Spinal cord (tissue), 10 donors: ENCODE results near the gene GPR158. TPM values are rescaled to one million over a fixed set of nuclear protein-coding genes. Genes with fewer than 3 reads are reported as not detected.
"Not testable (repeated sequence)": the region's sequence is repeated elsewhere in the genome, so short reads cannot be mapped to it uniquely, and the experiment has no call there.

ENCODE experiments used
- DNase-seq, 6 donors: peaks; one replicate each; pipeline versions ENCODE4 v3.0.0 to v3.0.0-alpha.2; 2013 to 2015; ENCODE audit warnings: low spot score in 6 of 6, low read depth in 4 of 6
- H3K27ac ChIP-seq: one replicate; pipeline ENCODE4 v1.5.1; 2013; ENCODE audit warnings: low read depth, low read length, control low read depth
- H3K27me3 ChIP-seq: one replicate; pipeline ENCODE4 v1.6.1; 2013; ENCODE audit warnings: low read length; ENCODE audit not compliant: control insufficient read depth, insufficient read depth
- H3K36me3 ChIP-seq: one replicate; pipeline ENCODE4 v1.6.1; 2013; ENCODE audit warnings: low read length; ENCODE audit not compliant: control insufficient read depth, insufficient read depth
- H3K4me1 ChIP-seq: one replicate; pipeline ENCODE4 v1.6.1; 2013; ENCODE audit warnings: low read length; ENCODE audit not compliant: control insufficient read depth, insufficient read depth
- H3K4me3 ChIP-seq: one replicate; pipeline ENCODE4 v1.5.1; 2013; ENCODE audit warnings: low read depth, low read length, control low read depth
- H3K9me3 ChIP-seq: one replicate; pipeline ENCODE4 v1.6.1; 2013; ENCODE audit warnings: low read length; ENCODE audit not compliant: control insufficient read depth, insufficient read depth
- WGBS: methylation state at CpG from one replicate; pipeline ENCODE4 v1.1.5; 2013; ENCODE audit warnings: missing lambda C conversion rate; ENCODE audit not compliant: insufficient coverage; 5-methylcytosine and 5-hydroxymethylcytosine counted together
- polyA plus RNA-seq, 2 donors: library from polyadenylated mRNA; unstranded; fragments of 120-200 nt; gene quantifications; one replicate each; pipeline ENCODE4 v1.2.1, GENCODE V29; 2013; ENCODE audit not compliant: insufficient read length in 2 of 2
- total RNA-seq, 2 donors: library from RNA; depleted of rRNA in 1 of 2; stranded (reverse); fragments of 120-200 nt in 1 of 2; fragments of >200 nt in 1 of 2; gene quantifications; one replicate each; pipeline versions ENCODE4 v1.2.3 to v1.2.4, GENCODE V29; 2013 to 2014
- donor health status: healthy.

GPR158 gene
- total and polyA plus RNA-seq, 4 donors: 3.5 to 24.6 (median 9.3) TPM

- Histone ChIP-seq H3K27ac (no peak overlapping the region), H3K36me3 (no peaks in the 10 kb centered on the region), H3K27me3 (no peaks in the 10 kb centered on the region), H3K9me3 (peaks cover 3% of the 10 kb centered on the region), H3K4me3 (no peak overlapping the region), H3K4me1 (no peaks in the 10 kb centered on the region)
- peak in 1 of 6 donors; percentile 25 for DNase-seq
- 21% methylated on average over 4 of the region's 7 CpGs for WGBS
Measured at GRCh38 chr10:25382029-25382810, 207.4 kb downstream of the GPR158 start.

- not testable (repeated sequence) for H3K27me3 ChIP-seq, H3K27ac ChIP-seq, DNase-seq, H3K36me3 ChIP-seq, H3K4me3 ChIP-seq, H3K4me1 ChIP-seq, H3K9me3 ChIP-seq
- WGBS: no CpG with 5 or more reads among the region's 8 CpGs
Measured at GRCh38 chr10:25382901-25383300, 208.1 kb downstream of the GPR158 start.

- Histone ChIP-seq H3K27me3 (no peaks in the 10 kb centered on the region), H3K4me1 (no peaks in the 10 kb centered on the region), H3K9me3 (peaks cover 5% of the 10 kb centered on the region), H3K4me3 (no peak overlapping the region), H3K36me3 (no peaks in the 10 kb centered on the region), H3K27ac (no peak overlapping the region)
- peak in 1 of 6 donors; percentile 6 for DNase-seq
Measured at GRCh38 chr10:25383686-25384085, 208.9 kb downstream of the GPR158 start.

GRCh38 chr10:25384618-25385017, 209.8 kb downstream of the GPR158 start:
- DNase-seq: no peak
- Histone ChIP-seq H3K27me3 (no peaks in the 10 kb centered on the region), H3K27ac (no peak overlapping the region), H3K36me3 (no peaks in the 10 kb centered on the region), H3K4me3 (no peak overlapping the region), H3K4me1 (no peaks in the 10 kb centered on the region), H3K9me3 (peaks cover 6% of the 10 kb centered on the region)
- WGBS: no CpG with 5 or more reads among the region's 3 CpGs

- WGBS: 89% methylated on average over 6 of the region's 7 CpGs
- no peaks in the 10 kb centered on the region for H3K4me1 ChIP-seq
- DNase-seq: no peak
- no peaks in the 10 kb centered on the region for H3K27me3 ChIP-seq
- no peak overlapping the region for H3K27ac ChIP-seq
- peaks cover 13% of the 10 kb centered on the region for H3K9me3 ChIP-seq
- no peak overlapping the region for H3K4me3 ChIP-seq
- no peaks in the 10 kb centered on the region for H3K36me3 ChIP-seq
Measured at GRCh38 chr10:25388188-25388861, 213.5 kb downstream of the GPR158 start.

GRCh38 chr10:25388862-25389206, 214.0 kb downstream of the GPR158 start:
- H3K4me1 ChIP-seq: no peaks in the 10 kb centered on the region
- no peak for DNase-seq
- no peak overlapping the region for H3K4me3 ChIP-seq
- H3K36me3 ChIP-seq: no peaks in the 10 kb centered on the region
- H3K27me3 ChIP-seq: no peaks in the 10 kb centered on the region
- peaks cover 13% of the 10 kb centered on the region for H3K9me3 ChIP-seq
- no peak overlapping the region for H3K27ac ChIP-seq

- Histone ChIP-seq H3K36me3 (no peaks in the 10 kb centered on the region), H3K27ac (no peak overlapping the region), H3K4me3 (no peak overlapping the region), H3K9me3 (peaks cover 11% of the 10 kb centered on the region), H3K27me3 (no peaks in the 10 kb centered on the region), H3K4me1 (no peaks in the 10 kb centered on the region)
- WGBS: 69% methylated on average over 3 of the region's 3 CpGs
- no peak for DNase-seq
Measured at GRCh38 chr10:25390733-25391132, 215.9 kb downstream of the GPR158 start.

GRCh38 chr10:25392132-25392531, 217.3 kb downstream of the GPR158 start:
- Histone ChIP-seq H3K4me3 (no peak overlapping the region), H3K27ac (no peak overlapping the region)

GRCh38 chr10:25393621-25394020, 218.8 kb downstream of the GPR158 start:
- H3K27me3 ChIP-seq: no peaks in the 10 kb centered on the region
- H3K4me3 ChIP-seq: no peak overlapping the region
- no CpG with 5 or more reads among the region's 2 CpGs for WGBS
- DNase-seq: no peak
- H3K4me1 ChIP-seq: no peaks in the 10 kb centered on the region
- peaks cover 8% of the 10 kb centered on the region for H3K9me3 ChIP-seq
- H3K36me3 ChIP-seq: no peaks in the 10 kb centered on the region
- no peak overlapping the region for H3K27ac ChIP-seq

More at GRCh38 chr10:25392132-25392531, 217.3 kb downstream of the GPR158 start:
- H3K36me3 ChIP-seq: no peaks in the 10 kb centered on the region
- DNase-seq: no peak
- H3K27me3 ChIP-seq: no peaks in the 10 kb centered on the region
- H3K4me1 ChIP-seq: no peaks in the 10 kb centered on the region
- WGBS: 89% methylated on average over 3 of the region's 3 CpGs
- H3K9me3 ChIP-seq: peaks cover 9% of the 10 kb centered on the region

- 67% methylated on average over 1 of the region's 3 CpGs for WGBS
- no peak overlapping the region for H3K4me3 ChIP-seq
- DNase-seq: no peak
- H3K27me3 ChIP-seq: no peaks in the 10 kb centered on the region
- H3K36me3 ChIP-seq: no peaks in the 10 kb centered on the region
- no peaks in the 10 kb centered on the region for H3K9me3 ChIP-seq
- H3K4me1 ChIP-seq: no peaks in the 10 kb centered on the region
- no peak overlapping the region for H3K27ac ChIP-seq
Measured at GRCh38 chr10:25398680-25399079, 223.9 kb downstream of the GPR158 start.
